ENCODE results near the gene CDH22.

Gene CDH22

GRCh38 chr20:46176739-46177378 lies 131.4 kb downstream of the CDH22 start:
- TF ChIP-seq CTCF (IDR thresholded peaks at IDR 0.05; ENCODE audit: low read depth, low read length, missing control alignments): no peak
- H3K4me3 ChIP-seq (ENCODE audit: low read depth, low read length): no peak overlapping the region
- no peak for DNase-seq (ENCODE audit: low read depth)

GRCh38 chr20:46175127-46175494 lies 133.2 kb downstream of the CDH22 start:
- no peak for DNase-seq (ENCODE audit: low read depth)
- no peak overlapping the region for H3K4me3 ChIP-seq (ENCODE audit: low read depth, low read length)
- no peak for TF ChIP-seq CTCF (IDR thresholded peaks at IDR 0.05; ENCODE audit: low read depth, low read length, missing control alignments)

- DNase-seq (ENCODE audit: low read depth): peak; percentile 19
- no peak overlapping the region for H3K4me3 ChIP-seq (ENCODE audit: low read depth, low read length)
- TF ChIP-seq CTCF (IDR thresholded peaks at IDR 0.05; ENCODE audit: low read depth, low read length, missing control alignments): peak; percentile 76
Observed at GRCh38 chr20:46174469-46175126, 133.7 kb downstream of the CDH22 start.

GRCh38 chr20:46173652-46174468 lies 134.4 kb downstream of the CDH22 start:
- H3K4me3 ChIP-seq (ENCODE audit: low read depth, low read length): no peak overlapping the region
- no peak for DNase-seq (ENCODE audit: low read depth)
- no peak for TF ChIP-seq CTCF (IDR thresholded peaks at IDR 0.05; ENCODE audit: low read depth, low read length, missing control alignments)

GRCh38 chr20:46172961-46173536 lies 135.2 kb downstream of the CDH22 start:
- H3K4me3 ChIP-seq (ENCODE audit: low read depth, low read length): no peak overlapping the region
- TF ChIP-seq CTCF (IDR thresholded peaks at IDR 0.05; ENCODE audit: low read depth, low read length, missing control alignments): no peak
- no peak for DNase-seq (ENCODE audit: low read depth)

- no peak overlapping the region for H3K4me3 ChIP-seq (ENCODE audit: low read depth, low read length)
- TF ChIP-seq CTCF (IDR thresholded peaks at IDR 0.05; ENCODE audit: low read depth, low read length, missing control alignments): no peak
- no peak for DNase-seq (ENCODE audit: low read depth)
Observed at GRCh38 chr20:46172455-46172854, 135.8 kb downstream of the CDH22 start.
